Measurements from ENCODE around the gene IL19.
"Not testable (repeated sequence)": the region's sequence is repeated elsewhere in the genome, so short reads cannot be mapped to it uniquely, and the experiment has no call there.

IL19 gene

GRCh38 chr1:206739411-206740076 is 31.0 kb upstream of the IL19 start:
- in situ Hi-C loops (cut with HindIII; ENCODE audit: low sequenced_read_pairs), result no loop called here

- in situ Hi-C loops (cut with HindIII; ENCODE audit: low sequenced_read_pairs), result no loop called here
Observed at GRCh38 chr1:206741142-206741701, 29.4 kb upstream of the IL19 start.

GRCh38 chr1:206742719-206743383 is 27.7 kb upstream of the IL19 start:
- in situ Hi-C loops (cut with HindIII; ENCODE audit: low sequenced_read_pairs), result no loop called here

- in situ Hi-C loops (cut with HindIII; ENCODE audit: low sequenced_read_pairs), result no loop called here
Observed at GRCh38 chr1:206744683-206745082, 25.9 kb upstream of the IL19 start.

GRCh38 chr1:206745301-206745700 is 25.3 kb upstream of the IL19 start:
- in situ Hi-C loops (cut with HindIII; ENCODE audit: low sequenced_read_pairs), result no loop called here

GRCh38 chr1:206748348-206749030 is 22.1 kb upstream of the IL19 start:
- in situ Hi-C loops (cut with HindIII; ENCODE audit: low sequenced_read_pairs), result no loop called here

- in situ Hi-C loops (cut with HindIII; ENCODE audit: low sequenced_read_pairs), result no loop called here
Observed at GRCh38 chr1:206751891-206752290, 18.7 kb upstream of the IL19 start.

GRCh38 chr1:206752481-206752880 is 18.1 kb upstream of the IL19 start:
- in situ Hi-C loops (cut with HindIII; ENCODE audit: low sequenced_read_pairs), result no loop called here

GRCh38 chr1:206753141-206753540 is 17.4 kb upstream of the IL19 start:
- in situ Hi-C loops (cut with HindIII; ENCODE audit: low sequenced_read_pairs), result no loop called here

- in situ Hi-C loops (cut with HindIII; ENCODE audit: low sequenced_read_pairs), result no loop called here
Observed at GRCh38 chr1:206754011-206754410, 16.6 kb upstream of the IL19 start.

GRCh38 chr1:206757524-206758266 is 12.9 kb upstream of the IL19 start:
- in situ Hi-C loops (cut with HindIII; ENCODE audit: low sequenced_read_pairs), result loop anchor here (5.0 kb wide), 1 partner anchor 50 kb away; no protein-coding TSS in a partner anchor

- in situ Hi-C loops (cut with HindIII; ENCODE audit: low sequenced_read_pairs), result no loop called here
Observed at GRCh38 chr1:206760590-206760989, 10.0 kb upstream of the IL19 start.

GRCh38 chr1:206761159-206761768 is 9.3 kb upstream of the IL19 start:
- in situ Hi-C loops (cut with HindIII; ENCODE audit: low sequenced_read_pairs), result no loop called here

- in situ Hi-C loops (cut with HindIII; ENCODE audit: low sequenced_read_pairs), result not testable (repeated sequence)
Observed at GRCh38 chr1:206762741-206763364, 7.7 kb upstream of the IL19 start.

GRCh38 chr1:206765771-206766170 is 4.8 kb upstream of the IL19 start:
- in situ Hi-C loops (cut with HindIII; ENCODE audit: low sequenced_read_pairs), result not testable (repeated sequence)

- in situ Hi-C loops (cut with HindIII; ENCODE audit: low sequenced_read_pairs), result no loop called here
Observed at GRCh38 chr1:206766251-206766856, 4.2 kb upstream of the IL19 start.

- in situ Hi-C loops (cut with HindIII; ENCODE audit: low sequenced_read_pairs), result no loop called here
Observed at GRCh38 chr1:206768472-206769303, 1.9 kb upstream of the IL19 start.

- in situ Hi-C loops (cut with HindIII; ENCODE audit: low sequenced_read_pairs), result no loop called here
Observed at GRCh38 chr1:206769304-206769731, 1.3 kb upstream of the IL19 start.

- in situ Hi-C loops (cut with HindIII; ENCODE audit: low sequenced_read_pairs), result no loop called here
Observed at GRCh38 chr1:206771338-206771692, 742 bp downstream of the IL19 start.
